IMR-90 (cell line): ENCODE data around the gene CELA3A. TPM values are rescaled to one million over a fixed set of nuclear protein-coding genes. Genes with fewer than 3 reads are reported as not detected.
"Not testable (repeated sequence)": the region's sequence is repeated elsewhere in the genome, so short reads cannot be mapped to it uniquely, and the experiment has no call there.

Experiments
- ATAC-seq: fragments of 200-7000 bp; cut with Tn5 transposase; 2 replicates; pipeline ENCODE4 v1.9.1; 2020; ENCODE audit warnings: low read depth, mild to moderate bottlenecking, moderate library complexity
- BruUV-seq: library from RNA; stranded (reverse); fragments of 400-500 nt; replicated peaks from 2 replicates; lab custom pipeline; 2021; lab: Mats Ljungman, UMichigan
- CTCF ChIA-PET: fragments of 300-600 bp; formaldehyde crosslinking; extraction: SDS; loops from one replicate; lab custom pipeline; 2021; ENCODE audit warnings: antibody characterized with exemption; lab: Yijun Ruan, JAX
- POLR2A ChIA-PET: fragments of 300-600 bp; sonication (Branson Sonifier 250); formaldehyde crosslinking; loops from one replicate; lab custom pipeline; 2022; ENCODE audit warnings: antibody characterized with exemption; ENCODE audit not compliant: unreplicated experiment; lab: Charles Lee
- DNase-seq: peaks from one replicate; pipeline ENCODE4 v3.0.0; 2013
- H2AFZ ChIP-seq: replicated peaks from 2 replicates; pipeline ENCODE3; 2013; ENCODE audit warnings: low read length, mild to moderate bottlenecking; ENCODE audit not compliant: poor library complexity
- H2AK5ac ChIP-seq: 2 replicates; pipeline ENCODE4 v1.6.1; 2013; ENCODE audit warnings: low read depth, low read length, inconsistent platforms
- H2AK9ac ChIP-seq: replicated peaks from 2 replicates; pipeline ENCODE3; 2013; ENCODE audit warnings: mild to moderate bottlenecking, low read depth, low read length, moderate library complexity; ENCODE audit not compliant: poor library complexity
- H2BK120ac ChIP-seq: 2 replicates; pipeline ENCODE4 v1.6.1; 2013; ENCODE audit warnings: low read depth, low read length, inconsistent platforms
- H2BK15ac ChIP-seq: 3 replicates; pipeline ENCODE4 v1.6.1; 2013; ENCODE audit warnings: low read depth, low read length, inconsistent platforms
- H2BK20ac ChIP-seq: 2 replicates; pipeline ENCODE4 v1.6.1; 2013; ENCODE audit warnings: low read depth, mild to moderate bottlenecking, inconsistent platforms, low read length, moderate library complexity
- H2BK5ac ChIP-seq: 2 replicates; pipeline ENCODE4 v1.6.1; 2013; ENCODE audit warnings: mild to moderate bottlenecking, low read depth, low read length, inconsistent platforms; ENCODE audit not compliant: poor library complexity, severe bottlenecking
- H3K14ac ChIP-seq: replicated peaks from 2 replicates; pipeline ENCODE4 v1.6.1; 2013; ENCODE audit warnings: low read depth, low read length, inconsistent platforms
- H3K18ac ChIP-seq: 2 replicates; pipeline ENCODE4 v1.6.1; 2013; ENCODE audit warnings: low read depth, low read length, control low read depth
- H3K23ac ChIP-seq: 2 replicates; pipeline ENCODE4 v1.6.1; 2013; ENCODE audit warnings: low read depth, low read length, inconsistent platforms
- H3K27ac ChIP-seq: 2 replicates; pipeline ENCODE4 v1.5.1; 2013; ENCODE audit warnings: mild to moderate bottlenecking, control low read depth, low read length; ENCODE audit not compliant: insufficient read depth
- H3K27me3 ChIP-seq: 2 replicates; pipeline ENCODE4 v1.6.1; 2013; ENCODE audit warnings: low read length; ENCODE audit not compliant: control insufficient read depth, insufficient read depth
- H3K36me3 ChIP-seq: 2 replicates; pipeline ENCODE4 v1.6.1; 2013; ENCODE audit warnings: low read length, mixed read lengths; ENCODE audit not compliant: control insufficient read depth, insufficient read depth
- H3K4ac ChIP-seq: 2 replicates; pipeline ENCODE4 v1.6.1; 2013; ENCODE audit warnings: low read depth, low read length, inconsistent platforms
- H3K4me1 ChIP-seq: 2 replicates; pipeline ENCODE4 v1.6.1; 2013; ENCODE audit warnings: low read length, mixed read lengths; ENCODE audit not compliant: control insufficient read depth, insufficient read depth
- H3K4me2 ChIP-seq: 2 replicates; pipeline ENCODE4 v1.6.1; 2013; ENCODE audit warnings: low read depth, mild to moderate bottlenecking, control low read depth, low read length, moderate library complexity
- H3K4me3 ChIP-seq: 2 replicates; pipeline ENCODE4 v1.5.1; 2013; ENCODE audit warnings: low read depth, mild to moderate bottlenecking, control low read depth, low read length, moderate library complexity; ENCODE audit not compliant: insufficient read depth
- H3K56ac ChIP-seq: 2 replicates; pipeline ENCODE4 v1.6.1; 2013; ENCODE audit warnings: low read length, inconsistent platforms; ENCODE audit not compliant: insufficient read depth; ENCODE audit errors: extremely low read depth
- H3K79me1 ChIP-seq, 2 experiments: 2 replicates each; pipeline ENCODE4 v1.6.1; 2013; ENCODE audit warnings: low read length in 2 of 2, inconsistent platforms in 1 of 2, low read depth in 1 of 2
- H3K9ac ChIP-seq: 2 replicates; pipeline ENCODE4 v1.6.1; 2013; ENCODE audit warnings: low read depth, low read length, control low read depth
- H3K9me1 ChIP-seq: 2 replicates; pipeline ENCODE4 v1.6.1; 2013; ENCODE audit warnings: low read length, inconsistent platforms; ENCODE audit not compliant: insufficient read depth
- H3K9me3 ChIP-seq: 2 replicates; pipeline ENCODE4 v1.6.1; 2013; ENCODE audit warnings: low read length; ENCODE audit not compliant: control insufficient read depth, insufficient read depth
- H4K20me1 ChIP-seq: 2 replicates; pipeline ENCODE4 v1.6.1; 2013; ENCODE audit warnings: low read length, inconsistent platforms; ENCODE audit not compliant: insufficient read depth
- H4K5ac ChIP-seq: 2 replicates; pipeline ENCODE4 v1.6.1; 2013; ENCODE audit warnings: mild to moderate bottlenecking, low read depth, low read length, control low read depth
- H4K8ac ChIP-seq, 2 experiments: 2 replicates each; pipeline ENCODE4 v1.6.1; 2013; ENCODE audit warnings: low read depth in 2 of 2, low read length in 2 of 2, control low read depth in 1 of 2, inconsistent platforms in 1 of 2
- H4K91ac ChIP-seq: 2 replicates; pipeline ENCODE4 v1.6.1; 2013; ENCODE audit warnings: low read depth, low read length, inconsistent platforms; ENCODE audit not compliant: insufficient read depth
- WGBS, 2 experiments: methylation state at CpG; one replicate each; pipeline versions ENCODE4 v1.1.5 to v1.1.7; 2013; ENCODE audit warnings: missing lambda C conversion rate in 2 of 2; ENCODE audit not compliant: insufficient read length in 1 of 2; ENCODE audit errors: extremely low coverage in 2 of 2; 5-methylcytosine and 5-hydroxymethylcytosine counted together
- dilution Hi-C: fragments of 300-500 bp; cut with HindIII; formaldehyde crosslinking; loops from one replicate; pipeline ENCODE4 v1.14.3; 2018; ENCODE audit warnings: low sequenced_read_pairs; ENCODE audit not compliant: unreplicated experiment
- in situ Hi-C: fragments of 300-500 bp; cut with MboI; formaldehyde crosslinking; loops from 3 replicates; pipeline ENCODE4 v1.14.3; 2019; ENCODE audit warnings: low sequenced_read_pairs, inconsistent platforms, mixed read lengths
- intact Hi-C: fragments of 100-400 bp; cut with micrococcal nuclease; formaldehyde crosslinking; loops from 2 replicates; pipeline ENCODE4 v1.10.0; 2022
- polyA plus RNA-seq, 3 experiments: library from polyadenylated mRNA; depleted of rRNA; stranded (reverse); fragments of >200 nt; gene quantifications; 2 replicates each; pipeline ENCODE4 v1.2.3, GENCODE V29; 2012; ENCODE audit warnings: low replicate concordance in 1 of 3
- total RNA-seq: library from RNA; depleted of rRNA; stranded (reverse); fragments of >200 nt; gene quantifications from 2 replicates; pipeline ENCODE4 v1.2.3, GENCODE V29; 2012

CELA3A gene
- total and polyA plus RNA-seq, 2 of the 4 experiments (the other 2 are of a cell fraction), result not detected

- WGBS, 2 experiments, result no CpG with 5 or more reads among the region's 5 CpGs
Measured at GRCh38 chr1:21989672-21990393, 11.6 kb upstream of the CELA3A start.

GRCh38 chr1:21992186-21992585 lies 9.3 kb upstream of the CELA3A start:
- H3K9me1 ChIP-seq, H4K91ac ChIP-seq, CTCF ChIA-PET, H3K14ac ChIP-seq, H3K4me1 ChIP-seq, H2AFZ ChIP-seq, H4K20me1 ChIP-seq, H3K27ac ChIP-seq, H4K5ac ChIP-seq, DNase-seq, H2BK15ac ChIP-seq, dilution Hi-C loops, H3K4ac ChIP-seq, H3K56ac ChIP-seq, H2BK5ac ChIP-seq, H3K9ac ChIP-seq, H3K27me3 ChIP-seq, intact Hi-C loops, H3K4me2 ChIP-seq, BruUV-seq, POLR2A ChIA-PET, H3K4me3 ChIP-seq, H3K18ac ChIP-seq, H2AK9ac ChIP-seq, H4K8ac ChIP-seq, in situ Hi-C loops, ATAC-seq, H3K79me1 ChIP-seq, H2BK20ac ChIP-seq, H3K9me3 ChIP-seq, H3K36me3 ChIP-seq, H3K23ac ChIP-seq, H2AK5ac ChIP-seq, H2BK120ac ChIP-seq: not testable (repeated sequence)
- WGBS, 2 experiments, result 57% methylated on average over 1 of the region's 3 CpGs; no CpG with 5 or more reads in 1 of the 2 experiments

More at GRCh38 chr1:21989672-21990393, 11.6 kb upstream of the CELA3A start:
- H4K20me1 ChIP-seq, CTCF ChIA-PET, H2BK5ac ChIP-seq, H3K18ac ChIP-seq, H3K4ac ChIP-seq, intact Hi-C loops, H4K8ac ChIP-seq, H3K14ac ChIP-seq, in situ Hi-C loops, H3K27me3 ChIP-seq, H3K4me3 ChIP-seq, H2BK120ac ChIP-seq, H2BK20ac ChIP-seq, H3K79me1 ChIP-seq, H3K23ac ChIP-seq, H3K56ac ChIP-seq, H2BK15ac ChIP-seq, H3K9me1 ChIP-seq, dilution Hi-C loops, H3K27ac ChIP-seq, H2AK9ac ChIP-seq, POLR2A ChIA-PET, H3K4me1 ChIP-seq, H4K91ac ChIP-seq, H4K5ac ChIP-seq, H3K9ac ChIP-seq, H3K4me2 ChIP-seq, H3K36me3 ChIP-seq, H3K9me3 ChIP-seq, H2AFZ ChIP-seq, BruUV-seq, H2AK5ac ChIP-seq: not testable (repeated sequence)
- peak; percentile 81 for ATAC-seq
- peak; percentile 6 for DNase-seq
